ENCODE measurements around the gene MORC1.

MORC1 gene

DNA sequence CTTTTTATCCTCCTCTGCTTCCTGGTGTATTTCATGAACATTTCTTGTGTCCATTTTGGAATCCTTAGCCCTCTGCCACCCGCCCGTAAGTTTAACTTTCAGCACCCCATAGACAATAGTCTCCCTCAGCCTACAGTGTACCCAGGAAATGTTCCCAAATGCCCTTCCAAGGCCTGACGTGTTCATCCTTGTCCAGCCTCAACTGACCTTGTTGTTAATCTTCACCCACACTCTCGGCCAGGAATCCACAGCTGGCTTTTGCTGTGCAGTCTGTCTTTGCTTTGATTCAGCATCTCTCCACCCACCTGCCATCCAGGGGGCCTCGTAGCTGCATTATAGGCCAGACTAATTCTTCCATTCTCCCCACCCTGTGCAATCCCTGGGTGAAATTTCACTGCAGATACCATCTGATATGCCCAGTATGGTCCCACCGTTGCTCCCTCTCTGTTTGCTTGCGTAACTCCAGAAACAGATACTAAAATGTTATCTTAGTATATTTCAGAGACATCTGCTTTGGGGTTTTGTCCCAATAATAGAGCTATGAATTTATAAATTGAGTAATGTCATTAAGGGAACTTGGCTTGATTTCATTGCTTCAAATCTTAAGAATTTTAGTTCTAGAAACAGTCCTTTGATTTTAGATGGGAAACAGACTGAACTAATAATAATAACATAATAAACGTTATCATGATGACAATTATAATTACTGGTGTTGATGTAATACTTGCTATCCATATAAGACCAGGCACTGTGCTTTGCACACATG is 180.8 kb downstream of the MORC1 start:
- no peak for DNase-seq

DNA sequence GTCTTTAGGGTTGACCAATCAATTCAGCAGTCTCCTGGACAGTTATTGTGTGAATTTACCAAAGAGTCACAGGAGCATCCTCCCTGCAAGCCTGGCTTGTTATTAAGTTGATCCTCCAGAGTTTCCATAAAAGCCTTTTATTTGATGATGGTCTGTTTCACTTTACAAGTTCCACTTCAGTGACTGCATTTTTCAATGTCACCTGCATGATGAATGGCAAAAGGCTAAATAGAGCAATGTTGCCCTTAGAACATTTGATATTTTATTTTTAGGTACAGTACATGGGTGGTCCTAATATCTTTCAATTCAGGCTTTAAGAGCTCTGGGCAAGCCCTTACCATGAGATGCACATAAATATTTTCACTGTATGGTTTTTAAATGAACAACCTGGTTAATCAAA is 186.9 kb downstream of the MORC1 start:
- no peak for DNase-seq

- DNase-seq: no peak
Observed at GRCh38 chr3:108918866-108919265, 199.1 kb downstream of the MORC1 start.

DNA sequence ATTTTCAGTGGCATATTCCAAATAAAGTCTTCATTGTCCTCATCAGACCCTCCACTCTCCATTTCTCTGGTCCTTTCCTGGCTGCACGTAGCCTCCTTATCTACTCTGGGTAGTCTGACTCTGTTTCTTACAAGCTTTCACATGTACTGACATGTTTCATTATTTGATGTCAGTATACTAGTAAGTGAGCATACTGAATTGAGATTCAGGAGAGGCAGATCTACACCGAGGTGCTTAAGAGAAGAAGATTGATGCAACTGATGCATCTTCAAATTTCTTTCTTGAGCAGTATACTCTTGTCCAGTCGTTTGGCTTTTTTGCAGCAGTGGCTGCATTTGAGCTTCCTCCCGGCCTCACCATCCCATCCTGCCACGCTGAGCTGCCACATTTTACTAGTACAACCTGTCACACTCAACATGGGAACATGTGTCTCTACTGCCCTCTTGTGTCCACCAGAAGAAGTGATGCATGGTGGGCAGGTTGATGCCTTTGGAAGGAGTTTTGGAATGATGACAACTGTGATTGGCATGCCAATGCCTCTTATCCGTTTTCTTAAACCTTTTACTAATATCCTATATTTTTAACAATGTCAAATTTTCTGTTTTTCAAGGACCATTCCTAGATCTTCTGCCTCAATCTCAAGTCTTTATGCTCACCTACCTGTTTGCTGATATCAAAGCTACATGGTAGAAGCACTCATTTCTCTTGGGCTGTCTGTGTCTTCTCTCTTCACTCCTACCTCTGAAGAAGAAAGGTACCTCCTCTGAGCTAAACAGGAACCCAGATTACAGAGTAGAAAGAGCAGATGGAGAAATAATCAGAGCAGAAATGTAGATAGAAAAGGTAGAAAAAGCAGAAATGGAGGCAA is 202.9 kb downstream of the MORC1 start:
- DNase-seq: peak; percentile 79

- no peak for DNase-seq
Observed at GRCh38 chr3:108909799-108910198, 208.1 kb downstream of the MORC1 start.
